SU-DHL-6 (cell line): ENCODE measurements around the gene IFNA4.

Source experiments
- H2AFZ ChIP-seq: fragments of 200-600 bp; sonication (generic); 2 replicates; pipeline ENCODE4 v1.6.1; 2014; ENCODE audit warnings: low read depth, mild to moderate bottlenecking, moderate library complexity, mixed read lengths, antibody characterized with exemption, low read length; ENCODE audit not compliant: severe bottlenecking
- H3F3A ChIP-seq: fragments of 200-600 bp; shearing (Covaris generic); 2 replicates; pipeline ENCODE4 v1.6.0; 2016; ENCODE audit warnings: antibody characterized with exemption, mild to moderate bottlenecking; ENCODE audit not compliant: insufficient read depth
- H3K27ac ChIP-seq: fragments of 200-600 bp; sonication (generic); 2 replicates; pipeline ENCODE4 v1.5.1; 2016; ENCODE audit warnings: low read depth, mild to moderate bottlenecking, low read length, moderate library complexity, mixed read lengths
- H3K27me3 ChIP-seq: fragments of 200-600 bp; sonication (generic), shearing (Covaris generic); 2 replicates; pipeline ENCODE4 v1.6.0; 2014; ENCODE audit warnings: mild to moderate bottlenecking, low read length
- H3K36me3 ChIP-seq: fragments of 200-600 bp; sonication (generic); 2 replicates; pipeline ENCODE4 v1.6.1; 2014; ENCODE audit warnings: mild to moderate bottlenecking, low read length, mixed read lengths
- H3K4me2 ChIP-seq: fragments of 300-600, 200-600 bp; shearing (Covaris generic), sonication (generic); 2 replicates; pipeline ENCODE4 v1.6.0; 2014; ENCODE audit warnings: low read length, low read depth, mild to moderate bottlenecking; ENCODE audit not compliant: poor library complexity, severe bottlenecking
- H3K4me3 ChIP-seq: fragments of 200-600 bp; sonication (generic); 2 replicates; pipeline ENCODE4 v1.5.1; 2014; ENCODE audit warnings: antibody characterized with exemption, low read length, mild to moderate bottlenecking, mixed read lengths; ENCODE audit not compliant: insufficient read depth, poor library complexity, severe bottlenecking
- H3K79me2 ChIP-seq: fragments of 200-600 bp; sonication (generic); 2 replicates; pipeline ENCODE4 v1.6.1; 2014; ENCODE audit warnings: mild to moderate bottlenecking, low read length, moderate library complexity; ENCODE audit not compliant: insufficient read depth
- H3K9ac ChIP-seq: fragments of 200-600 bp; sonication (generic); 2 replicates; pipeline ENCODE4 v1.7.0; 2014; ENCODE audit warnings: mild to moderate bottlenecking, low read length
- H3K9me2 ChIP-seq: fragments of 200-600 bp; sonication (generic); replicated peaks from 2 replicates; pipeline ENCODE4 v1.6.1; 2014; ENCODE audit warnings: low read length; ENCODE audit not compliant: insufficient read depth
- H3K9me3 ChIP-seq: fragments of 200-600 bp; sonication (generic); 2 replicates; pipeline ENCODE4 v1.6.1; 2014; ENCODE audit warnings: low read length, mixed read lengths; ENCODE audit not compliant: insufficient read depth
- H4K20me1 ChIP-seq: fragments of 200-600 bp; sonication (generic); 2 replicates; pipeline ENCODE4 v1.6.1; 2014; ENCODE audit warnings: low read depth, mild to moderate bottlenecking, antibody characterized with exemption, low read length, moderate library complexity, mixed read lengths
- EZH2phosphoT487 ChIP-seq: fragments of 200-600 bp; sonication (generic), shearing (Covaris generic); conservative IDR thresholded peaks from 2 replicates; pipeline ENCODE4 v1.6.1; 2018; ENCODE audit warnings: mild to moderate bottlenecking, antibody characterized with exemption, low read length, moderate library complexity, mixed read lengths
- TF ChIP-seq, protein P1 (sequence below): fragments of 200-600 bp; sonication (generic); IDR thresholded peaks from one replicate; pipeline ENCODE4 v1.5.1; 2017; ENCODE audit warnings: antibody characterized with exemption, mild to moderate bottlenecking, low read length, moderate library complexity; ENCODE audit not compliant: insufficient read depth, poor library complexity, severe bottlenecking

Gene IFNA4

DNA sequence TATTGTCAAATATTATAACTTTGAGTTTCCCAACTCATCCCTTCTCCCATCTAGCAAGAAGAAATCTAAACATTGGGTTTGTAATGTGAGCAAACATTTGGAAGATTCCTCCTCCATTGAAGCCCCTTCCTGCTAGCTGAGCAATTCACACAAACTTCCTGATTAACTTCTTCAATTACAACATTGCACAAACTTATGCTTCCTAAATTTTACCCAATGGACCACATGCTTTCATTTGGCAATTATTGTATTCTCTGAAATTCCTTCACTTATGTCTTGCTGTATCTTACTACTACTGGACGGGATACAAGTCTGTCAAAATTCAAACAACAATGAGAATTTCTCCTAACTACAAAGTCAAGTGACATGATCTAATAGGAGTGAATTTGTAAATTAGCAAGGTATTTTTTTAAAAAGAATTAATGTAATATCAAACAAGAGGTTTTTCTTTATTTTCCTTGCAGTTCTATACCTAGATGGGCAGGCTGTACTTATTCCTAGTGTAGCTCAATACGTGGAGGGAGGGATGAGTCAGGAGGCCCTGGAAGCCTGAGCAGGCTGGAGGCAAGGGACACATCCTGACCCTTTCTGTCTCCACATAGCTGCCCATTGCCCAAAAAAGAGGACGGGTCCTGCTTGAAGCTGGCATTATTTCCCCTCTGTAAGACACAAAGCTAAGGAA is 33.9 kb downstream of the IFNA4 start:
- H3K9me2 ChIP-seq = no peaks in the 10 kb centered on the region
- H3K27me3 ChIP-seq = no peaks in the 10 kb centered on the region
- H3K4me2 ChIP-seq = no peak overlapping the region
- H3K9ac ChIP-seq = no peak overlapping the region
- no peaks in the 10 kb centered on the region for H3K36me3 ChIP-seq
- no peak overlapping the region for H2AFZ ChIP-seq
- no peaks in the 10 kb centered on the region; the same call in 1 of the 2 replicates for H4K20me1 ChIP-seq
- no peaks in the 10 kb centered on the region for H3K79me2 ChIP-seq
- TF ChIP-seq, protein P1, sequence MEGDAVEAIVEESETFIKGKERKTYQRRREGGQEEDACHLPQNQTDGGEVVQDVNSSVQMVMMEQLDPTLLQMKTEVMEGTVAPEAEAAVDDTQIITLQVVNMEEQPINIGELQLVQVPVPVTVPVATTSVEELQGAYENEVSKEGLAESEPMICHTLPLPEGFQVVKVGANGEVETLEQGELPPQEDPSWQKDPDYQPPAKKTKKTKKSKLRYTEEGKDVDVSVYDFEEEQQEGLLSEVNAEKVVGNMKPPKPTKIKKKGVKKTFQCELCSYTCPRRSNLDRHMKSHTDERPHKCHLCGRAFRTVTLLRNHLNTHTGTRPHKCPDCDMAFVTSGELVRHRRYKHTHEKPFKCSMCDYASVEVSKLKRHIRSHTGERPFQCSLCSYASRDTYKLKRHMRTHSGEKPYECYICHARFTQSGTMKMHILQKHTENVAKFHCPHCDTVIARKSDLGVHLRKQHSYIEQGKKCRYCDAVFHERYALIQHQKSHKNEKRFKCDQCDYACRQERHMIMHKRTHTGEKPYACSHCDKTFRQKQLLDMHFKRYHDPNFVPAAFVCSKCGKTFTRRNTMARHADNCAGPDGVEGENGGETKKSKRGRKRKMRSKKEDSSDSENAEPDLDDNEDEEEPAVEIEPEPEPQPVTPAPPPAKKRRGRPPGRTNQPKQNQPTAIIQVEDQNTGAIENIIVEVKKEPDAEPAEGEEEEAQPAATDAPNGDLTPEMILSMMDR = no peak
- no peak for TF ChIP-seq EZH2phosphoT487
- no peak overlapping the region for H3K27ac ChIP-seq
- 0 out of 2 replicates have a peak, but pooled peaks cover 6% of the 10 kb centered on the region for H3K9me3 ChIP-seq
- no peaks in the 10 kb centered on the region for H3F3A ChIP-seq
- no peak overlapping the region for H3K4me3 ChIP-seq

- Histone ChIP-seq H3K4me2 (no peak overlapping the region), H3K79me2 (no peaks in the 10 kb centered on the region), H3K9me3 (0 out of 2 replicates have a peak, but pooled peaks cover 11% of the 10 kb centered on the region), H3K27me3 (no peaks in the 10 kb centered on the region), H3K4me3 (no peak overlapping the region), H4K20me1 (no peaks in the 10 kb centered on the region), H3F3A (no peaks in the 10 kb centered on the region), H3K9ac (no peak overlapping the region), H3K27ac (no peak overlapping the region), H3K36me3 (no peaks in the 10 kb centered on the region), H2AFZ (no peak overlapping the region), H3K9me2 (no peaks in the 10 kb centered on the region)
- TF ChIP-seq, protein P1 = no peak
- TF ChIP-seq EZH2phosphoT487 = no peak
Observed at GRCh38 chr9:21144603-21145002, 42.8 kb downstream of the IFNA4 start.

- no peak for TF ChIP-seq EZH2phosphoT487
- TF ChIP-seq, protein P1 = no peak
- H3K27ac ChIP-seq = no peak within 1 kb of the TSS
- no peak within 1 kb of the TSS for H3K4me2 ChIP-seq
- no peaks in the 10 kb centered on the region for H3K79me2 ChIP-seq
- no peaks in the 10 kb centered on the region for H4K20me1 ChIP-seq
- no peak within 1 kb of the TSS for H2AFZ ChIP-seq
- H3K36me3 ChIP-seq = no peaks in the 10 kb centered on the region
- no peaks in the 10 kb centered on the region for H3K9me2 ChIP-seq
- no peak within 1 kb of the TSS for H3K9ac ChIP-seq
- no peak within 1 kb of the TSS for H3K4me3 ChIP-seq
- H3K27me3 ChIP-seq = no peaks in the 10 kb centered on the region
- no peaks in the 10 kb centered on the region for H3K9me3 ChIP-seq
- no peaks in the 10 kb centered on the region for H3F3A ChIP-seq
Observed at GRCh38 chr9:21141427-21141882, 45.9 kb downstream of the IFNA4 start, which contains the start of gene IFNW1. IFNW1 (minus strand) TSS chr9:21141832; CDS start chr9:21141570, 262 bp downstream.
